ENCODE results near the gene POGK.

The POGK gene

GRCh38 chr1:166840309-166841274 is 1.3 kb downstream of the POGK start:
- Histone ChIP-seq H3K36me3 (replicated peaks; ENCODE audit: low read depth, low read length) (peaks cover 43% of the 10 kb centered on the region), H3K27me3 (ENCODE audit: low read depth, low read length) (no peaks in the 10 kb centered on the region), H3K4me3 (ENCODE audit: low read length) (peak overlapping the region; percentile 98), H3K9ac (ENCODE audit: low read length) (peak overlapping the region; percentile 90), H3K79me2 (ENCODE audit: low read length) (peaks cover 64% of the 10 kb centered on the region), H3K4me1 (ENCODE audit: low read length) (peaks cover 15% of the 10 kb centered on the region), H3K4me2 (ENCODE audit: low read length) (peak overlapping the region; percentile 99), H2AFZ (ENCODE audit: low read depth, low read length) (no peak overlapping the region), H4K20me1 (ENCODE audit: insufficient read depth, low read length) (peaks cover 9% of the 10 kb centered on the region; the same call in 1 of the 2 replicates), H3K9me3 (ENCODE audit: insufficient read depth, low read length) (no peaks in the 10 kb centered on the region), H3K27ac (ENCODE audit: low read length) (0 out of 2 replicates have a peak overlapping the region, but pooled peaks have one; percentile 28)
- no peak for TF ChIP-seq CTCF (IDR thresholded peaks at IDR 0.05; ENCODE audit: low read depth, low read length)
- no peak for TF ChIP-seq EZH2phosphoT487 (IDR thresholded peaks at IDR 0.05; ENCODE audit: low read depth)

DNA sequence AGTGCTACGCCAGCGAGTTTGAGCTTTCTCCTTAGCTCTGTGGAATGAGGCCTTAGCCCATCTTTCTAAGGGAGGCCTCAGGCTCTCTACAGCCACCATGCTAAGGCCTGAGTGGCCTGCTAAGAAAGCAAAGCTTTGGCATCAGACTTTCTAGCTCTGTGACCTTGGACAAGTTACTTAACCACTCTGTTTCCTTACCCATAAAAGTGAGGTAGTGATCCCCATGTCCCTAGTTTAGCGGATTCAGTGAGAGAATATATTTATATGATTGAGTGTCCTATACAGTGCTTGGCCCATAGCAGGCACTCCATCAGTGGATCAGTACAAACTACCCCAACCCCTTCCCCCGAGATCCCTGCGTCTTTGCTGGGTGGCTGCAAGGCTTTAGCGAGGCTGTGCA is 4.0 kb downstream of the POGK start:
- Histone ChIP-seq H3K27me3 (ENCODE audit: low read depth, low read length) (no peaks in the 10 kb centered on the region), H3K4me1 (ENCODE audit: low read length) (peaks cover 13% of the 10 kb centered on the region), H3K9ac (ENCODE audit: low read length) (no peak overlapping the region), H3K79me2 (ENCODE audit: low read length) (peaks cover 84% of the 10 kb centered on the region), H3K27ac (ENCODE audit: low read length) (no peak overlapping the region), H3K4me2 (ENCODE audit: low read length) (no peak overlapping the region), H3K36me3 (replicated peaks; ENCODE audit: low read depth, low read length) (peaks cover 69% of the 10 kb centered on the region), H2AFZ (ENCODE audit: low read depth, low read length) (no peak overlapping the region), H3K4me3 (ENCODE audit: low read length) (no peak overlapping the region), H4K20me1 (ENCODE audit: insufficient read depth, low read length) (peaks cover 13% of the 10 kb centered on the region; the same call in 1 of the 2 replicates), H3K9me3 (ENCODE audit: insufficient read depth, low read length) (no peaks in the 10 kb centered on the region)
- TF ChIP-seq CTCF (IDR thresholded peaks at IDR 0.05; ENCODE audit: low read depth, low read length): no peak
- TF ChIP-seq EZH2phosphoT487 (IDR thresholded peaks at IDR 0.05; ENCODE audit: low read depth): no peak

DNA sequence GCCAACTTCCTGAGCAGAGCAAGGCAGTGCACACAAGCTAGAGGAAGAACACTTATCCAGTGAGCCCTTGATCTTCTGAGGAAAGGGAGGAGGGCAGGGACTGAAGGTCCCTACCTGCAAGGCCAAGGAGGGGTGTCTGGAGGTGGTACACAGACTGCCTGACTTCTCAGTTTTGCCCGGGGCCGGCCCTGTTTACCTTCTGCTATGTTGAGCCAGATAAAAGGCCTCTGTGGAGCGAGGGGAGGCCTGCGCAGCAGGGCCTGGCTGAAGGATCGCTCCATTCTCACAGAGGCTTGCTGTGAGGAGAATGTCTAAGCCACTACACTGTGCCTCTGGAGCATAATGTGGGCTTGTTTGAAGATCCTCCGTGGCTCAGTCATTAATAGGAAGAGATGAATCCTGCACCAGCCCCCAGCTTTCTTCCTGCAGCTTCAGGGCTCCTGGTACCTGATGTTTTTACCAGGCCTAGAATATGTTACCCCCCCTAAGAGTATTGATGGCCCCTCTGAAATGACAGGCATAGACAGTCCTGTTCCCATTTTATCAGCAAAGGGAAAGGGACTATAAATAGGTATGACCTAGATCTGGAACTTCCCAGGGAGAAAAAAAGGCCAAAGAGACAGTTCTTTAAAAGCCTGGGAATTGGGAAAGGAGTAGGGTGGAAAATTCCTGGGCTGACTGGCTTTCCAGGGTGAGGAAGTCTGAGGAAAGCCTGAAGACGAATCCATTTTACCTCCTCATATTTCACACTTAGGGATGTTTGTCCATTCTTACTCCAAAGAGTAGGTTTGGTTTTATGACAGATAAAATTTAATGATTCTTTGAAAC is 4.7 kb downstream of the POGK start:
- Histone ChIP-seq H3K36me3 (replicated peaks; ENCODE audit: low read depth, low read length) (peaks cover 74% of the 10 kb centered on the region), H3K79me2 (ENCODE audit: low read length) (peaks cover 82% of the 10 kb centered on the region), H3K9me3 (ENCODE audit: insufficient read depth, low read length) (no peaks in the 10 kb centered on the region), H3K9ac (ENCODE audit: low read length) (no peak overlapping the region), H3K27ac (ENCODE audit: low read length) (no peak overlapping the region), H3K27me3 (ENCODE audit: low read depth, low read length) (no peaks in the 10 kb centered on the region), H3K4me2 (ENCODE audit: low read length) (no peak overlapping the region), H4K20me1 (ENCODE audit: insufficient read depth, low read length) (peaks cover 15% of the 10 kb centered on the region; the same call in 1 of the 2 replicates), H3K4me1 (ENCODE audit: low read length) (peaks cover 8% of the 10 kb centered on the region), H2AFZ (ENCODE audit: low read depth, low read length) (no peak overlapping the region), H3K4me3 (ENCODE audit: low read length) (no peak overlapping the region)
- no peak for TF ChIP-seq CTCF (IDR thresholded peaks at IDR 0.05; ENCODE audit: low read depth, low read length)
- TF ChIP-seq EZH2phosphoT487 (IDR thresholded peaks at IDR 0.05; ENCODE audit: low read depth): no peak

DNA sequence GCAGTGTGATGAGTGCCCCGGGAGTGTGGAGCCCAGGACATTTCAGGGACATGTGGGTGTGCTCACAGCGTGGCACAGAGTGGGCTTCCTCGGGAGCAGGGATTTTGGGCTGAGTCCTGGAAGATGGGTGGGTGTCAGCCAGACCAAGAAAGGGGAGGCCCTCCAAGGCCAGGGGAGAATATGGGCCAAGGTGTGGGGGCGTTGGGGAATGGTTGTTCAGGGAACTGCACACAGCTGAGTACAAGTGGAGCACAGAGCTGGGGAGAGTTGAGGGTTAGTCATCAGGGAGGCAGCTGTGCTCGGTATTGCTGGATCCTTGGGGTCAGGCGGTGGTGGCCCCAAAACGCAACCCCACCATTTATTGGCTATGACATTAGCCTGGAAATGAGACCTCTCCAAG is 5.5 kb downstream of the POGK start:
- H3K36me3 ChIP-seq (replicated peaks; ENCODE audit: low read depth, low read length): peaks cover 82% of the 10 kb centered on the region
- peaks cover 16% of the 10 kb centered on the region; the same call in 1 of the 2 replicates for H4K20me1 ChIP-seq (ENCODE audit: insufficient read depth, low read length)
- H3K79me2 ChIP-seq (ENCODE audit: low read length): peaks cover 84% of the 10 kb centered on the region
- H3K27ac ChIP-seq (ENCODE audit: low read length): no peak overlapping the region
- H2AFZ ChIP-seq (ENCODE audit: low read depth, low read length): no peak overlapping the region
- no peaks in the 10 kb centered on the region for H3K9me3 ChIP-seq (ENCODE audit: insufficient read depth, low read length)
- H3K9ac ChIP-seq (ENCODE audit: low read length): no peak overlapping the region
- H3K27me3 ChIP-seq (ENCODE audit: low read depth, low read length): no peaks in the 10 kb centered on the region
- H3K4me1 ChIP-seq (ENCODE audit: low read length): peaks cover 8% of the 10 kb centered on the region
- no peak overlapping the region for H3K4me2 ChIP-seq (ENCODE audit: low read length)
- H3K4me3 ChIP-seq (ENCODE audit: low read length): no peak overlapping the region
- no peak for TF ChIP-seq CTCF (IDR thresholded peaks at IDR 0.05; ENCODE audit: low read depth, low read length)
- no peak for TF ChIP-seq EZH2phosphoT487 (IDR thresholded peaks at IDR 0.05; ENCODE audit: low read depth)

Measured in OCI-LY3 (cell line).